ENCODE measurements around the gene IL1RL2. TPM values are rescaled to one million over a fixed set of nuclear protein-coding genes. Genes with fewer than 3 reads are reported as not detected.

Gene IL1RL2
- total RNA-seq, 2 donors from 2014 or later, result 1.4 to 3.8 TPM

DNA sequence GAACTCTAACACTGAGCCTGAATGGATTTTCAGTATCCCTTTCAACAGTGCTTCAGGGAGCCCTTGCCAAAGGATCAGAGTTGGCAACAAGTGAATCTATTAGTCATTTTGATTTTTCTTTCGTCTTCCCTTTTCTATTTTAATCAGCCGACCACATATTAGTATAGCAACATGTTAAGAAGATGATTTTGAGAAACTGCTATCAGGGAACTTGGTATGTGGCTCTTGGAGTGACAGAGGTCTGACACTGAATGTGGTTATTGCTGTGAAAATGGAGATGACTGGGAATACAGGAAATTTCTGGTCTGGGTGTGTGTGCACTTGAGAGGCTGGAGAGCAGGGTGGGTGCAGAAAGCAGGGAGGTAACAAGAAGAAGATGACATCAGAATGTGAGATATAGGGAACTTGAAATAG lies 95.9 kb downstream of the IL1RL2 start:
- no peak for DNase-seq (ENCODE audit: low spot score)
- 79% methylated on average over 2 of the region's 2 CpGs for WGBS
- TF ChIP-seq, protein P1, sequence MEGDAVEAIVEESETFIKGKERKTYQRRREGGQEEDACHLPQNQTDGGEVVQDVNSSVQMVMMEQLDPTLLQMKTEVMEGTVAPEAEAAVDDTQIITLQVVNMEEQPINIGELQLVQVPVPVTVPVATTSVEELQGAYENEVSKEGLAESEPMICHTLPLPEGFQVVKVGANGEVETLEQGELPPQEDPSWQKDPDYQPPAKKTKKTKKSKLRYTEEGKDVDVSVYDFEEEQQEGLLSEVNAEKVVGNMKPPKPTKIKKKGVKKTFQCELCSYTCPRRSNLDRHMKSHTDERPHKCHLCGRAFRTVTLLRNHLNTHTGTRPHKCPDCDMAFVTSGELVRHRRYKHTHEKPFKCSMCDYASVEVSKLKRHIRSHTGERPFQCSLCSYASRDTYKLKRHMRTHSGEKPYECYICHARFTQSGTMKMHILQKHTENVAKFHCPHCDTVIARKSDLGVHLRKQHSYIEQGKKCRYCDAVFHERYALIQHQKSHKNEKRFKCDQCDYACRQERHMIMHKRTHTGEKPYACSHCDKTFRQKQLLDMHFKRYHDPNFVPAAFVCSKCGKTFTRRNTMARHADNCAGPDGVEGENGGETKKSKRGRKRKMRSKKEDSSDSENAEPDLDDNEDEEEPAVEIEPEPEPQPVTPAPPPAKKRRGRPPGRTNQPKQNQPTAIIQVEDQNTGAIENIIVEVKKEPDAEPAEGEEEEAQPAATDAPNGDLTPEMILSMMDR (IDR thresholded peaks at IDR 0.05), result no peak
- no peak for TF ChIP-seq POLR2A (IDR thresholded peaks at IDR 0.05)
- no peak for TF ChIP-seq POLR2AphosphoS5 (IDR thresholded peaks at IDR 0.05)
- Histone ChIP-seq H3K36me3 (no peaks in the 10 kb centered on the region), H3K4me1 (replicated peaks) (no peaks in the 10 kb centered on the region), H3K4me3 (no peak overlapping the region), H3K27me3 (replicated peaks; ENCODE audit: insufficient read depth) (no peaks in the 10 kb centered on the region), H3K9me3 (no peaks in the 10 kb centered on the region), H3K27ac (no peak overlapping the region)
- intact Hi-C loops (cut with DNase I), result no loop called here

- H3K27me3 ChIP-seq (replicated peaks; ENCODE audit: insufficient read depth), result no peaks in the 10 kb centered on the region
- no peak overlapping the region for H3K4me3 ChIP-seq
- 95% methylated on average over 1 of the region's 1 CpG for WGBS
- no peaks in the 10 kb centered on the region for H3K9me3 ChIP-seq
- intact Hi-C loops (cut with DNase I), result no loop called here
- no peaks in the 10 kb centered on the region for H3K4me1 ChIP-seq (replicated peaks)
- no peaks in the 10 kb centered on the region for H3K36me3 ChIP-seq
- no peak for DNase-seq (ENCODE audit: low spot score)
- TF ChIP-seq, protein P1 (IDR thresholded peaks at IDR 0.05), result no peak
- TF ChIP-seq POLR2AphosphoS5 (IDR thresholded peaks at IDR 0.05) (no peak), POLR2A (IDR thresholded peaks at IDR 0.05) (no peak)
- no peak overlapping the region for H3K27ac ChIP-seq
Measured at GRCh38 chr2:102283996-102284395, 97.2 kb downstream of the IL1RL2 start.

- intact Hi-C loops (cut with DNase I), result no loop called here
- no peak for DNase-seq (ENCODE audit: low spot score)
- WGBS, result 97% methylated on average over 3 of the region's 3 CpGs
Measured at GRCh38 chr2:102284611-102285010, 97.8 kb downstream of the IL1RL2 start.

DNA sequence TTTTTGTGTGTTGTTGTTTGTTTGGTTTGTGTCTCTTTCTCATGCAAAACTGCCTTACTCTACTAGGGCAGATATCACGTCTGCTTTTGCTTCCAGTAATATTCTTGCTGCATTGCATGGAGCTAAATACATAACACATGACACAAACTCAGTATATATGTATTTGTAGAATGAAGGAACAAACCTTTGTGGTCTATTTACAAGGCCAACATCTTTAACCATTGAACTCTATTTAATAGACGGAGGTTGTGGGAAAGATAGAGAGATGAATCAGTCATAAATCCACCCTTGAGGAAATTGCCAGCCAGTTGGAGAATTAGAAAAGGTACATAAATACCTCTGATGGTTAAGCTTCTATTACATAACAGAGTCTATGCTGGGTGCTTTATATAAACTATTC lies 98.5 kb downstream of the IL1RL2 start:
- Histone ChIP-seq H3K27ac (no peak overlapping the region), H3K36me3 (no peaks in the 10 kb centered on the region), H3K27me3 (replicated peaks; ENCODE audit: insufficient read depth) (no peaks in the 10 kb centered on the region), H3K4me1 (replicated peaks) (no peaks in the 10 kb centered on the region), H3K4me3 (no peak overlapping the region), H3K9me3 (no peaks in the 10 kb centered on the region)
- TF ChIP-seq, protein P1 (IDR thresholded peaks at IDR 0.05), result no peak
- no peak for TF ChIP-seq POLR2A (IDR thresholded peaks at IDR 0.05)
- 52% methylated on average over 2 of the region's 2 CpGs for WGBS
- DNase-seq (ENCODE audit: low spot score), result no peak
- intact Hi-C loops (cut with DNase I), result no loop called here

More at GRCh38 chr2:102284611-102285010, 97.8 kb downstream of the IL1RL2 start:
- Histone ChIP-seq H3K9me3 (no peaks in the 10 kb centered on the region), H3K27me3 (replicated peaks; ENCODE audit: insufficient read depth) (no peaks in the 10 kb centered on the region), H3K36me3 (no peaks in the 10 kb centered on the region), H3K4me1 (replicated peaks) (no peaks in the 10 kb centered on the region), H3K4me3 (no peak overlapping the region), H3K27ac (no peak overlapping the region)
- TF ChIP-seq, protein P1 (IDR thresholded peaks at IDR 0.05), result no peak
- no peak for TF ChIP-seq POLR2AphosphoS5 (IDR thresholded peaks at IDR 0.05)
- no peak for TF ChIP-seq POLR2A (IDR thresholded peaks at IDR 0.05)

DNA sequence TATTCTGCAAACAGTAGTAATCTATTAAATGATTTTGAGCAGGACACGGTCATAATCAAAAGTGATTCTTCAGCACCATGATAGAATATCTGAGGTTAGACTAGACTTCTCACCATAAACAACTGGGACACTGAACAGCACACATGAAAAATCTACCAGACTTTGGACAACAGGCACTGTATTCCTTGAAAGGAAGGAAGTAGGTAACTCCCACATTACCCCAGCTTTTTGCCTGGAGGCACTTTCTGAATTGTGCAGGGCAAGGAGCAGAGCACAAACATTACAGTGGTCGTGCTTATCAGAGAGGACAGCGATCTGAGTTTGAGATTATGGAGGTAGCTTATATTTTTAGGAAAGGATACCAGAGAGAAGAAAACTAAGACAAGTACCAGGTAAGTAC lies 99.2 kb downstream of the IL1RL2 start:
- Histone ChIP-seq H3K4me3 (no peak overlapping the region), H3K4me1 (replicated peaks) (no peaks in the 10 kb centered on the region), H3K9me3 (no peaks in the 10 kb centered on the region), H3K36me3 (no peaks in the 10 kb centered on the region), H3K27me3 (replicated peaks; ENCODE audit: insufficient read depth) (no peaks in the 10 kb centered on the region), H3K27ac (no peak overlapping the region)
- no peak for TF ChIP-seq POLR2A (IDR thresholded peaks at IDR 0.05)
- no peak for TF ChIP-seq POLR2AphosphoS5 (IDR thresholded peaks at IDR 0.05)
- TF ChIP-seq, protein P1 (IDR thresholded peaks at IDR 0.05), result no peak
- intact Hi-C loops (cut with DNase I), result no loop called here
- 58% methylated on average over 3 of the region's 3 CpGs for WGBS
- DNase-seq (ENCODE audit: low spot score), result no peak
